ENCODE results near the gene PPP1R15A. TPM values are rescaled to one million over a fixed set of nuclear protein-coding genes. Genes with fewer than 3 reads are reported as not detected.
"Not testable (repeated sequence)": the region's sequence is repeated elsewhere in the genome, so short reads cannot be mapped to it uniquely, and the experiment has no call there.

The PPP1R15A gene
- total RNA-seq, 1 donor from 2014 or later: 106 TPM

GRCh38 chr19:48872884-48873475 is 759 bp downstream of the PPP1R15A start:
- peak overlapping the region; percentile 100 for H3K27ac Mint-ChIP-seq (ENCODE audit: unreplicated experiment)
- TF ChIP-seq, protein P1, sequence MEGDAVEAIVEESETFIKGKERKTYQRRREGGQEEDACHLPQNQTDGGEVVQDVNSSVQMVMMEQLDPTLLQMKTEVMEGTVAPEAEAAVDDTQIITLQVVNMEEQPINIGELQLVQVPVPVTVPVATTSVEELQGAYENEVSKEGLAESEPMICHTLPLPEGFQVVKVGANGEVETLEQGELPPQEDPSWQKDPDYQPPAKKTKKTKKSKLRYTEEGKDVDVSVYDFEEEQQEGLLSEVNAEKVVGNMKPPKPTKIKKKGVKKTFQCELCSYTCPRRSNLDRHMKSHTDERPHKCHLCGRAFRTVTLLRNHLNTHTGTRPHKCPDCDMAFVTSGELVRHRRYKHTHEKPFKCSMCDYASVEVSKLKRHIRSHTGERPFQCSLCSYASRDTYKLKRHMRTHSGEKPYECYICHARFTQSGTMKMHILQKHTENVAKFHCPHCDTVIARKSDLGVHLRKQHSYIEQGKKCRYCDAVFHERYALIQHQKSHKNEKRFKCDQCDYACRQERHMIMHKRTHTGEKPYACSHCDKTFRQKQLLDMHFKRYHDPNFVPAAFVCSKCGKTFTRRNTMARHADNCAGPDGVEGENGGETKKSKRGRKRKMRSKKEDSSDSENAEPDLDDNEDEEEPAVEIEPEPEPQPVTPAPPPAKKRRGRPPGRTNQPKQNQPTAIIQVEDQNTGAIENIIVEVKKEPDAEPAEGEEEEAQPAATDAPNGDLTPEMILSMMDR (IDR thresholded peaks at IDR 0.05): no peak
- H3K9me3 Mint-ChIP-seq (ENCODE audit: low read depth): no peaks in the 10 kb centered on the region
- H3K36me3 Mint-ChIP-seq (ENCODE audit: low read depth): peaks cover 42% of the 10 kb centered on the region
- peaks cover 55% of the 10 kb centered on the region for H3K4me1 Mint-ChIP-seq (ENCODE audit: low read depth)
- DNase-seq (ENCODE audit: low spot score): no peak
- H3K27me3 Mint-ChIP-seq (ENCODE audit: low read depth): no peaks in the 10 kb centered on the region
- peak overlapping the region; percentile 99 for H3K4me3 Mint-ChIP-seq (ENCODE audit: unreplicated experiment)

- H3K4me1 Mint-ChIP-seq (ENCODE audit: low read depth): peaks cover 50% of the 10 kb centered on the region
- no peaks in the 10 kb centered on the region for H3K9me3 Mint-ChIP-seq (ENCODE audit: low read depth)
- peak overlapping the region; percentile 100 for H3K27ac Mint-ChIP-seq (ENCODE audit: unreplicated experiment)
- H3K4me3 Mint-ChIP-seq (ENCODE audit: unreplicated experiment): peak overlapping the region; percentile 99
- H3K27me3 Mint-ChIP-seq (ENCODE audit: low read depth): no peaks in the 10 kb centered on the region
- no peak for DNase-seq (ENCODE audit: low spot score)
- H3K36me3 Mint-ChIP-seq (ENCODE audit: low read depth): peaks cover 44% of the 10 kb centered on the region
- TF ChIP-seq, protein P1 (IDR thresholded peaks at IDR 0.05): no peak
These were observed 1.5 kb downstream of the PPP1R15A start for GRCh38 chr19:48873476-48874302.

GRCh38 chr19:48874303-48875135 is 2.3 kb downstream of the PPP1R15A start:
- TF ChIP-seq, protein P1 (IDR thresholded peaks at IDR 0.05): no peak
- no peak for DNase-seq (ENCODE audit: low spot score)
- H3K27me3 Mint-ChIP-seq (ENCODE audit: low read depth): no peaks in the 10 kb centered on the region
- H3K4me1 Mint-ChIP-seq (ENCODE audit: low read depth): peaks cover 47% of the 10 kb centered on the region
- H3K36me3 Mint-ChIP-seq (ENCODE audit: low read depth): peaks cover 44% of the 10 kb centered on the region
- peak overlapping the region; percentile 99 for H3K4me3 Mint-ChIP-seq (ENCODE audit: unreplicated experiment)
- H3K9me3 Mint-ChIP-seq (ENCODE audit: low read depth): no peaks in the 10 kb centered on the region
- peak overlapping the region; percentile 100 for H3K27ac Mint-ChIP-seq (ENCODE audit: unreplicated experiment)

DNA sequence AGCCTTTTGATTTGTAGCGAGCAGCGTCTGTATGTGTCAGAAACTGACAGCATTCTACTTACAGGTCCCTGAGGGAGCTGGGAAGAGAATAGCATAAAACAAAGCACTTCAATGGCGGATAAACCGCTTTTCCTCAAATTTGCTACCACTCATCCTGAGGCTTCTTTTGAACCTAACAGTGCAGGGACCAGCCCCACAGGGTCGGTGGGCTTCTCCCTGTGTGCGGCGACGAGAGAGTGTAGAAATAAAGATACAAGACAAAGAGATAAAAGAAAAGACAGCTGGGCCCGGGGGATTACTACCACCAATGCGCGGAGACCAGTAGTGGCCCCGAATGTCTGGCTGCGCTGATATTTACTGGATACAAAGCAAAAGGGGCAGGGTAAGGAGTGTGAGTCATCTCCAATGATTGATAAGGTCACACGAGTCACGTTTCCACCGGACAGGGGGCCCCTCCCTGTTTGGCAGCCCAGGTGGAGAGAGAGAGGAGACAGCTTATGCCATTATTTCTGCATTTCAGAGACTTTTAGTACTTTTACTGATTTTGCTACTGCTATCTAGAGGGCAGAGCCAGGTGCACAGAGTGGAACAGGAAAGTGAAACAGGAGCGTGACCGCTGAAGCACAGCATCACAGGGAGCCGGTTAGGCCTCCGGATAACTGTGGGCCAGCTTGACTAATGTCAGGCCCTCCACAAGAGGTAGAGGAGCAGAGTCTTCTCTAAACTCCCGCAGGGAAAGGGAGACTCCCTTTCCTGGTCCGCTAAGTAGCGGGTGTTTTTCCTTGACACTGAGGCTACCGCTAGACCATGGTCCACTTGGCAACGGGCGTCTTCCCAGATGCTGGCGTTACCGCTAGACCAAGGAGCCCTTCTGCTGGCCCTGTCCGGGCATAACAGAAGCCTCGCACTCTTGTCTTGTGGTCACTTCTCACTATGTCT is 4.1 kb downstream of the PPP1R15A start:
- H3K4me3 Mint-ChIP-seq (ENCODE audit: unreplicated experiment): peak overlapping the region; percentile 99
- H3K27ac Mint-ChIP-seq (ENCODE audit: unreplicated experiment): peak overlapping the region; percentile 100
- H3K4me1 Mint-ChIP-seq (ENCODE audit: low read depth): peaks cover 47% of the 10 kb centered on the region
- not testable (repeated sequence) for H3K9me3 Mint-ChIP-seq (ENCODE audit: low read depth); H3K27me3 Mint-ChIP-seq (ENCODE audit: low read depth); DNase-seq (ENCODE audit: low spot score)
- H3K36me3 Mint-ChIP-seq (ENCODE audit: low read depth): peaks cover 44% of the 10 kb centered on the region

- TF ChIP-seq, protein P1 (IDR thresholded peaks at IDR 0.05): no peak
- H3K36me3 Mint-ChIP-seq (ENCODE audit: low read depth): peaks cover 42% of the 10 kb centered on the region
- H3K4me1 Mint-ChIP-seq (ENCODE audit: low read depth): peaks cover 44% of the 10 kb centered on the region
- no peaks in the 10 kb centered on the region for H3K9me3 Mint-ChIP-seq (ENCODE audit: low read depth)
- no peaks in the 10 kb centered on the region for H3K27me3 Mint-ChIP-seq (ENCODE audit: low read depth)
- H3K4me3 Mint-ChIP-seq (ENCODE audit: unreplicated experiment): no peak overlapping the region
- peak overlapping the region; percentile 78 for H3K27ac Mint-ChIP-seq (ENCODE audit: unreplicated experiment)
- no peak for DNase-seq (ENCODE audit: low spot score)
These were observed 5.6 kb downstream of the PPP1R15A start for GRCh38 chr19:48877855-48878195.
